CD14-positive monocyte (primary cell): Measurements from ENCODE around the gene SPATA25. TPM values are rescaled to one million over a fixed set of nuclear protein-coding genes. Genes with fewer than 3 reads are reported as not detected.

Experiments
- DNase-seq, 3 donors: peaks; one replicate each; pipeline ENCODE4 v3.0.0-alpha.2; 2011 to 2022
- H2AFZ ChIP-seq: 2 replicates; pipeline ENCODE4 v1.6.0; 2012; ENCODE audit warnings: mild to moderate bottlenecking, low read depth, low read length, inconsistent platforms; ENCODE audit not compliant: insufficient read depth, poor library complexity, severe bottlenecking
- H3K27ac ChIP-seq, 2 donors: 1 replicate in 1 of 2; 2 replicates in 1 of 2; pipeline ENCODE4 v1.5.1; 2012 to 2013; ENCODE audit warnings: low read length in 2 of 2, control low read depth in 1 of 2, inconsistent platforms in 1 of 2, low read depth in 1 of 2, mild to moderate bottlenecking in 1 of 2
- H3K27me3 ChIP-seq, 2 donors: one replicate each; pipeline versions ENCODE4 v1.6.0 to v1.6.1; 2011 to 2013; ENCODE audit warnings: low read length in 2 of 2; ENCODE audit not compliant: control insufficient read depth in 2 of 2, insufficient read depth in 2 of 2
- H3K36me3 ChIP-seq, 2 donors: replicated peaks in 1 of 2; 1 replicate in 1 of 2; 2 replicates in 1 of 2; pipeline versions ENCODE4 v1.5.1 to v1.6.1; 2012 to 2013; ENCODE audit warnings: low read length in 2 of 2, control low read depth in 1 of 2, inconsistent platforms in 1 of 2, mild to moderate bottlenecking in 1 of 2; ENCODE audit not compliant: insufficient read depth in 2 of 2, control insufficient read depth in 1 of 2
- H3K4me1 ChIP-seq, 2 donors: 1 replicate in 1 of 2; 2 replicates in 1 of 2; pipeline versions ENCODE4 v1.5.1 to v1.6.1; 2012 to 2013; ENCODE audit warnings: low read length in 2 of 2, control low read depth in 1 of 2, inconsistent platforms in 1 of 2, mild to moderate bottlenecking in 1 of 2, moderate library complexity in 1 of 2; ENCODE audit not compliant: insufficient read depth in 2 of 2, control insufficient read depth in 1 of 2
- H3K4me2 ChIP-seq: replicated peaks from 2 replicates; pipeline ENCODE3; 2012; ENCODE audit warnings: low read length, moderate library complexity, mild to moderate bottlenecking; ENCODE audit not compliant: poor library complexity, severe bottlenecking; ENCODE audit errors: extremely low read depth
- H3K4me3 ChIP-seq, 3 experiments: fragments of 200-600 bp in 1 of 3; sonication (generic) in 1 of 3; replicated peaks in 1 of 3; 1 replicate in 2 of 3; 2 replicates in 1 of 3; pipeline ENCODE4 v1.5.1; 2011 to 2013; ENCODE audit warnings: low read length in 3 of 3, mild to moderate bottlenecking in 3 of 3, control low read depth in 2 of 3, low read depth in 2 of 3, inconsistent platforms in 1 of 3, moderate library complexity in 1 of 3
- H3K79me2 ChIP-seq: 2 replicates; pipeline ENCODE4 v1.6.0; 2012; ENCODE audit warnings: mild to moderate bottlenecking, control low read depth, inconsistent platforms, low read length, moderate library complexity; ENCODE audit not compliant: insufficient read depth
- H3K9ac ChIP-seq: 2 replicates; pipeline ENCODE4 v1.6.0; 2017; ENCODE audit warnings: low read length, mild to moderate bottlenecking; ENCODE audit not compliant: insufficient read depth, poor library complexity, severe bottlenecking
- H3K9me3 ChIP-seq, 2 donors: replicated peaks in 1 of 2; 1 replicate in 1 of 2; 2 replicates in 1 of 2; pipeline versions ENCODE4 v1.5.1 to v1.6.1; 2012 to 2013; ENCODE audit warnings: low read length in 2 of 2, control low read depth in 1 of 2; ENCODE audit not compliant: control insufficient read depth in 1 of 2, insufficient read depth in 1 of 2
- H4K20me1 ChIP-seq: 2 replicates; pipeline ENCODE4 v1.6.0; 2012; ENCODE audit warnings: mild to moderate bottlenecking, low read length, control low read depth, moderate library complexity; ENCODE audit not compliant: insufficient read depth
- H3K27ac Mint-ChIP-seq, 7 donors: one replicate each; pipeline ENCODE4 v1.8.0; 2020; ENCODE audit warnings: mild to moderate bottlenecking in 7 of 7, mixed read lengths in 7 of 7, moderate library complexity in 6 of 7, inconsistent platforms in 2 of 7
- H3K27me3 Mint-ChIP-seq, 3 donors: one replicate each; pipeline ENCODE4 v1.8.0; 2021 to 2022; ENCODE audit warnings: low read depth in 3 of 3, mild to moderate bottlenecking in 3 of 3, mixed read lengths in 3 of 3, moderate library complexity in 3 of 3, inconsistent platforms in 1 of 3
- H3K36me3 Mint-ChIP-seq, 2 donors: one replicate each; pipeline ENCODE4 v1.8.0; 2020; ENCODE audit warnings: mixed read lengths in 2 of 2, inconsistent platforms in 1 of 2, mild to moderate bottlenecking in 1 of 2
- H3K4me1 Mint-ChIP-seq: one replicate; pipeline ENCODE4 v1.8.0; 2020; ENCODE audit warnings: mild to moderate bottlenecking, mixed read lengths
- H3K4me3 Mint-ChIP-seq, 2 donors: one replicate each; pipeline ENCODE4 v1.8.0; 2020; ENCODE audit warnings: mild to moderate bottlenecking in 2 of 2, mixed read lengths in 2 of 2, moderate library complexity in 1 of 2
- H3K9me3 Mint-ChIP-seq, 7 donors: one replicate each; pipeline ENCODE4 v1.8.0; 2020 to 2022; ENCODE audit warnings: mixed read lengths in 7 of 7, mild to moderate bottlenecking in 6 of 7, moderate library complexity in 6 of 7, inconsistent platforms in 2 of 7
- WGBS: methylation state at CpG from one replicate; pipeline ENCODE4 v1.1.5; 2013; ENCODE audit warnings: missing lambda C conversion rate; ENCODE audit not compliant: insufficient coverage; 5-methylcytosine and 5-hydroxymethylcytosine counted together
- intact Hi-C, 2 donors: fragments of 100-400 bp; cut with micrococcal nuclease; formaldehyde crosslinking; loops; one replicate each; pipeline versions ENCODE4 v1.15.0 to v1.15.1; 2023
- polyA plus RNA-seq, 3 donors: library from polyadenylated mRNA; depleted of rRNA in 1 of 3; unstranded in 2 of 3; stranded (reverse) in 1 of 3; fragments of 300-500 nt in 2 of 3; fragments of >200 nt in 1 of 3; fragmentation: Illumina TruSeq in 2 of 3; gene quantifications; 1 replicate in 2 of 3; 2 replicates in 1 of 3; pipeline ENCODE4 v1.2.3, GENCODE V29; 2012 to 2021
- TF ChIP-seq, protein P1 (sequence below): fragments of 200-600 bp; IDR thresholded peaks from one replicate; pipeline ENCODE4 v1.8.0; 2022; ENCODE audit warnings: antibody characterized with exemption, mild to moderate bottlenecking

SPATA25 gene
- polyA plus RNA-seq, 3 donors = 0.76 TPM; not detected in 2

DNA sequence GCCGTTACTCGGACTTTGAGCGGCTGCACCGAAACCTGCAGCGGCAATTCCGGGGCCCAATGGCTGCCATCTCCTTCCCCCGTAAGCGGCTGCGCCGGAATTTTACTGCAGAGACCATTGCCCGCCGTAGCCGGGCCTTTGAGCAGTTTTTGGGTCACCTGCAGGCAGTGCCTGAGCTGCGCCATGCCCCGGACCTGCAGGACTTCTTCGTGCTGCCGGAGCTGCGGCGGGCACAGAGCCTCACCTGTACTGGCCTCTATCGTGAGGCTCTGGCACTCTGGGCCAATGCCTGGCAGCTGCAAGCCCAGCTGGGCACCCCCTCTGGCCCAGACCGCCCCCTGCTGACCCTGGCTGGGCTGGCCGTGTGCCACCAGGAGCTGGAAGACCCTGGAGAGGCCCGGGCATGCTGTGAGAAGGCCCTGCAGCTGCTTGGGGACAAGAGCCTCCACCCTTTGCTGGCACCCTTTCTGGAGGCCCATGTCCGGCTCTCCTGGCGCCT, 46.7 kb downstream of the SPATA25 start:
- H3K4me3 ChIP-seq = no peak overlapping the region
- Mint-ChIP-seq H3K27me3 (no peaks in the 10 kb centered on the region), H3K4me1 (peaks cover 25% of the 10 kb centered on the region), H3K4me3 (no peak overlapping the region), H3K27ac (no peak overlapping the region), H3K9me3 (peaks cover 0 to 1% (median 0%) of the 10 kb centered on the region in 7 donors), H3K36me3 (peaks cover 52 to 94% of the 10 kb centered on the region in 2 donors)
- H3K4me1 ChIP-seq = peaks cover 20 to 22% of the 10 kb centered on the region in 2 donors
- H3K36me3 ChIP-seq = peaks cover 49 to 84% of the 10 kb centered on the region in 2 donors
- no peak overlapping the region for H3K27ac ChIP-seq
- H4K20me1 ChIP-seq = peaks cover 26% of the 10 kb centered on the region
- H3K4me2 ChIP-seq = no peak overlapping the region
- TF ChIP-seq, protein P1, sequence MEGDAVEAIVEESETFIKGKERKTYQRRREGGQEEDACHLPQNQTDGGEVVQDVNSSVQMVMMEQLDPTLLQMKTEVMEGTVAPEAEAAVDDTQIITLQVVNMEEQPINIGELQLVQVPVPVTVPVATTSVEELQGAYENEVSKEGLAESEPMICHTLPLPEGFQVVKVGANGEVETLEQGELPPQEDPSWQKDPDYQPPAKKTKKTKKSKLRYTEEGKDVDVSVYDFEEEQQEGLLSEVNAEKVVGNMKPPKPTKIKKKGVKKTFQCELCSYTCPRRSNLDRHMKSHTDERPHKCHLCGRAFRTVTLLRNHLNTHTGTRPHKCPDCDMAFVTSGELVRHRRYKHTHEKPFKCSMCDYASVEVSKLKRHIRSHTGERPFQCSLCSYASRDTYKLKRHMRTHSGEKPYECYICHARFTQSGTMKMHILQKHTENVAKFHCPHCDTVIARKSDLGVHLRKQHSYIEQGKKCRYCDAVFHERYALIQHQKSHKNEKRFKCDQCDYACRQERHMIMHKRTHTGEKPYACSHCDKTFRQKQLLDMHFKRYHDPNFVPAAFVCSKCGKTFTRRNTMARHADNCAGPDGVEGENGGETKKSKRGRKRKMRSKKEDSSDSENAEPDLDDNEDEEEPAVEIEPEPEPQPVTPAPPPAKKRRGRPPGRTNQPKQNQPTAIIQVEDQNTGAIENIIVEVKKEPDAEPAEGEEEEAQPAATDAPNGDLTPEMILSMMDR = no peak
- H2AFZ ChIP-seq = no peak overlapping the region
- intact Hi-C loops = no loop called here
- H3K27me3 ChIP-seq = no peaks in the 10 kb centered on the region
- H3K79me2 ChIP-seq = peaks cover 2% of the 10 kb centered on the region
- H3K9ac ChIP-seq = no peak overlapping the region
- DNase-seq = no peak
- WGBS = 97% methylated on average over 25 of the region's 25 CpGs
- no peaks in the 10 kb centered on the region for H3K9me3 ChIP-seq

DNA sequence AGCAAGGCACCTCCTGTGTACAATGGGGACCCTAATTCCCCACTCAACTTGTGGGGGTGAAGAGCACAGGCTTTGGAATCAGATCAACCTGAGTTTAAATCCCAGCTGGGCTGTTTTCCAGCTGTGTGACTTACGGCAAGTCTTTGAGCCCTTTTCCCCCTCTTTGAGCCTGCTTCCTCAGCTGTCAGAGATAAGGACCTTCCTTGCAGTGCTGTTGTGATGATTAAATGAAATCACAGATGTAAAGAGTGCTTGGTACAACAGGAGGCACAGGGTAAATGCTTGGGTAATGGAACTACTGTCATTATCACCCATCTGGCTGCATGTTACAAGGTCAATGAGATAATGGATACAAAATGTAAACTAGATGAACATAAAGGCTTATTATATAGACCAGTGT, 50.6 kb downstream of the SPATA25 start:
- H3K27ac Mint-ChIP-seq = peak overlapping the region in 1 of 7 donors; percentile 42
- no peak overlapping the region for H2AFZ ChIP-seq
- H3K4me1 ChIP-seq = peaks cover 45 to 50% of the 10 kb centered on the region in 2 donors
- peaks cover 27 to 62% of the 10 kb centered on the region in 2 donors for H3K36me3 Mint-ChIP-seq
- no peak overlapping the region for H3K9ac ChIP-seq
- H3K4me2 ChIP-seq = no peak overlapping the region
- no peaks in the 10 kb centered on the region for H3K9me3 ChIP-seq
- H3K27me3 Mint-ChIP-seq = no peaks in the 10 kb centered on the region
- H4K20me1 ChIP-seq = peaks cover 13% of the 10 kb centered on the region
- H3K79me2 ChIP-seq = peaks cover 14% of the 10 kb centered on the region
- H3K4me1 Mint-ChIP-seq = peaks cover 43% of the 10 kb centered on the region
- WGBS = 80% methylated on average over 1 of the region's 1 CpG
- no peak overlapping the region for H3K27ac ChIP-seq
- no peak for DNase-seq
- intact Hi-C loops = no loop called here
- TF ChIP-seq, protein P1 = no peak
- peaks cover 19 to 47% of the 10 kb centered on the region in 2 donors for H3K36me3 ChIP-seq
- H3K4me3 Mint-ChIP-seq = no peak overlapping the region
- no peaks in the 10 kb centered on the region for H3K27me3 ChIP-seq
- no peak overlapping the region for H3K4me3 ChIP-seq
- H3K9me3 Mint-ChIP-seq = peaks cover 0 to 1% (median 0%) of the 10 kb centered on the region in 7 donors

Other genes with a start within 250 kb of the SPATA25 start
- gene WFDC11, start 217.4 kb downstream of the SPATA25 start, polyA plus RNA-seq = not detected
- not detected for gene WFDC13, start 185.6 kb downstream of the SPATA25 start, polyA plus RNA-seq
- gene WFDC10B, start 182.6 kb downstream of the SPATA25 start, polyA plus RNA-seq = not detected
- gene SPINT4, start 165.3 kb downstream of the SPATA25 start, polyA plus RNA-seq = not detected
- under 1 TPM in 2 of 3 donors, not detected in 1; 0.12 to 0.73 TPM for gene WFDC3, start 95.7 kb downstream of the SPATA25 start, polyA plus RNA-seq
- 100 to 1,000 TPM in 2 of 3 donors, 10 to 100 TPM in 1; 68.5 to 158 (median 144) TPM for gene DNTTIP1, start 95.7 kb downstream of the SPATA25 start, polyA plus RNA-seq
- under 1 TPM in 2 of 3 donors, not detected in 1; 0.15 to 0.58 TPM for gene UBE2C, start 75.0 kb downstream of the SPATA25 start, polyA plus RNA-seq
- gene TNNC2, start 60.3 kb downstream of the SPATA25 start, polyA plus RNA-seq = 1 to 10 TPM in 2 of 3 donors, under 1 TPM in 1; 0.71 to 1.2 (median 1.0) TPM
- 10 to 100 TPM; 11.2 to 16.9 (median 12.7) TPM for gene SNX21, start 53.8 kb downstream of the SPATA25 start, polyA plus RNA-seq
- 10 to 100 TPM; 40.9 to 52.4 (median 44.6) TPM for gene ACOT8, start 30.2 kb downstream of the SPATA25 start, polyA plus RNA-seq
- gene ZSWIM3, start 30.0 kb downstream of the SPATA25 start, polyA plus RNA-seq = 1 to 10 TPM in 1 of 3 donors, under 1 TPM in 2; 0.29 to 1.5 (median 0.64) TPM
- gene ZSWIM1, start 6.4 kb downstream of the SPATA25 start, polyA plus RNA-seq = 1 to 10 TPM; 2.5 to 2.6 (median 2.5) TPM
- gene NEURL2, start 3.6 kb upstream of the SPATA25 start, polyA plus RNA-seq = 1 to 10 TPM in 1 of 3 donors, under 1 TPM in 1, not detected in 1; 0.14 to 1.1 TPM
- gene CTSA, start 3.7 kb upstream of the SPATA25 start, polyA plus RNA-seq = 100 to 1,000 TPM; 279 to 489 (median 366) TPM
- 1 to 10 TPM; 1.6 to 3.0 (median 2.9) TPM for gene PLTP, start 24.5 kb upstream of the SPATA25 start, polyA plus RNA-seq
- gene PCIF1, start 47.1 kb upstream of the SPATA25 start, polyA plus RNA-seq = 10 to 100 TPM; 41.0 to 54.9 (median 50.4) TPM
- 10 to 100 TPM in 1 of 3 donors, 1 to 10 TPM in 2; 2.7 to 39.6 (median 3.1) TPM for gene ZNF335, start 84.6 kb upstream of the SPATA25 start, polyA plus RNA-seq
- 1 to 10 TPM in 2 of 3 donors, under 1 TPM in 1; 0.88 to 4.3 (median 1.6) TPM for gene MMP9, start 121.3 kb upstream of the SPATA25 start, polyA plus RNA-seq
- not detected for gene SLC12A5, start 141.6 kb upstream of the SPATA25 start, polyA plus RNA-seq
- gene NCOA5, start 202.3 kb upstream of the SPATA25 start, polyA plus RNA-seq = 10 to 100 TPM in 1 of 3 donors, 1 to 10 TPM in 2; 4.5 to 10.2 (median 6.0) TPM
- gene CD40, start 230.7 kb upstream of the SPATA25 start, polyA plus RNA-seq = 10 to 100 TPM; 14.4 to 26.1 (median 18.8) TPM